Activated T-helper 1 cell treated with anti-CD3 and anti-CD28 coated beads, Interleukin-2, amount 50 U/mL, for 16 hours (primary cell): Measurements from ENCODE around the gene SIPA1L2.

Experiments
- DNase-seq, 2 donors: peaks; one replicate each; pipeline ENCODE4 v3.0.0-alpha.2; 2020; ENCODE audit warnings: low read depth in 1 of 2, low spot score in 1 of 2

The SIPA1L2 gene

GRCh38 chr1:232650418-232650817, 20.5 kb upstream of the SIPA1L2 start:
- no peak for DNase-seq

GRCh38 chr1:232648316-232648715, 18.4 kb upstream of the SIPA1L2 start:
- no peak for DNase-seq

- no peak for DNase-seq
Measured at GRCh38 chr1:232644209-232644608, 14.3 kb upstream of the SIPA1L2 start.

GRCh38 chr1:232643251-232643650, 13.3 kb upstream of the SIPA1L2 start:
- no peak for DNase-seq

GRCh38 chr1:232641507-232641906, 11.6 kb upstream of the SIPA1L2 start:
- DNase-seq = no peak

GRCh38 chr1:232636799-232637198, 6.9 kb upstream of the SIPA1L2 start:
- no peak for DNase-seq

GRCh38 chr1:232635778-232636356, 5.9 kb upstream of the SIPA1L2 start:
- no peak for DNase-seq

- DNase-seq = no peak
Measured at GRCh38 chr1:232635279-232635678, 5.3 kb upstream of the SIPA1L2 start.

- no peak for DNase-seq
Measured at GRCh38 chr1:232634096-232634495, 4.2 kb upstream of the SIPA1L2 start.

GRCh38 chr1:232630894-232631195, 912 bp upstream of the SIPA1L2 start:
- DNase-seq = no peak

GRCh38 chr1:232629250-232630046, 485 bp downstream of the SIPA1L2 start:
- DNase-seq = no peak

- DNase-seq = no peak
Measured at GRCh38 chr1:232628335-232629249, 1.3 kb downstream of the SIPA1L2 start.

- no peak for DNase-seq
Measured at GRCh38 chr1:232627645-232628334, 2.1 kb downstream of the SIPA1L2 start.

- DNase-seq = no peak
Measured at GRCh38 chr1:232627171-232627570, 2.8 kb downstream of the SIPA1L2 start.

GRCh38 chr1:232626452-232626851, 3.5 kb downstream of the SIPA1L2 start:
- DNase-seq = no peak

- DNase-seq = no peak
Measured at GRCh38 chr1:232625319-232625868, 4.5 kb downstream of the SIPA1L2 start.

GRCh38 chr1:232624546-232625281, 5.2 kb downstream of the SIPA1L2 start:
- no peak for DNase-seq

- no peak for DNase-seq
Measured at GRCh38 chr1:232622981-232623380, 7.0 kb downstream of the SIPA1L2 start.

GRCh38 chr1:232622378-232622777, 7.6 kb downstream of the SIPA1L2 start:
- no peak for DNase-seq

GRCh38 chr1:232621050-232621449, 8.9 kb downstream of the SIPA1L2 start:
- no peak for DNase-seq
